GM18517 (cell line): ENCODE measurements around the gene NUCKS1.
"Not testable (repeated sequence)": the region's sequence is repeated elsewhere in the genome, so short reads cannot be mapped to it uniquely, and the experiment has no call there.

Experiments
- ATAC-seq: cut with Tn5 transposase; IDR thresholded peaks from one replicate; pipeline ENCODE4 v1.9.1; 2021; ENCODE audit warnings: mild to moderate bottlenecking, moderate library complexity; ENCODE audit not compliant: unreplicated experiment

The NUCKS1 gene

GRCh38 chr1:205733438-205734175 is 16.4 kb downstream of the NUCKS1 start:
- ATAC-seq: no peak

- ATAC-seq: no peak
Observed at GRCh38 chr1:205729945-205730610, 19.9 kb downstream of the NUCKS1 start.

- ATAC-seq: no peak
Observed at GRCh38 chr1:205726619-205727125, 23.3 kb downstream of the NUCKS1 start.

- ATAC-seq: no peak
Observed at GRCh38 chr1:205725514-205725913, 24.5 kb downstream of the NUCKS1 start.

- ATAC-seq: not testable (repeated sequence)
Observed at GRCh38 chr1:205720740-205721139, 29.2 kb downstream of the NUCKS1 start.

GRCh38 chr1:205719762-205720161 is 30.2 kb downstream of the NUCKS1 start:
- ATAC-seq: no peak

GRCh38 chr1:205719015-205719414 is 31.0 kb downstream of the NUCKS1 start:
- no peak for ATAC-seq

- no peak for ATAC-seq
Observed at GRCh38 chr1:205716371-205717132, 33.4 kb downstream of the NUCKS1 start.

GRCh38 chr1:205715628-205716027 is 34.4 kb downstream of the NUCKS1 start:
- no peak for ATAC-seq

- no peak for ATAC-seq
Observed at GRCh38 chr1:205714906-205715246, 35.1 kb downstream of the NUCKS1 start.

- ATAC-seq: no peak
Observed at GRCh38 chr1:205714190-205714905, 35.6 kb downstream of the NUCKS1 start.

GRCh38 chr1:205711105-205712048 is 38.6 kb downstream of the NUCKS1 start:
- no peak for ATAC-seq

GRCh38 chr1:205710201-205711062 is 39.5 kb downstream of the NUCKS1 start:
- no peak for ATAC-seq

- no peak for ATAC-seq
Observed at GRCh38 chr1:205709640-205710039, 40.3 kb downstream of the NUCKS1 start.

GRCh38 chr1:205709059-205709398 is 41.0 kb downstream of the NUCKS1 start:
- no peak for ATAC-seq

GRCh38 chr1:205706601-205707502 is 43.1 kb downstream of the NUCKS1 start:
- no peak for ATAC-seq

GRCh38 chr1:205704903-205705302 is 45.1 kb downstream of the NUCKS1 start:
- ATAC-seq: no peak

- no peak for ATAC-seq
Observed at GRCh38 chr1:205703072-205703471, 46.9 kb downstream of the NUCKS1 start.
